Neutrophil (primary cell): ENCODE data around the gene SORCS1.

Experiments used
- H3K27ac ChIP-seq: fragments of 200-600 bp; sonication (generic); 2 replicates; pipeline ENCODE4 v1.5.1; 2016; ENCODE audit warnings: mild to moderate bottlenecking, moderate library complexity
- H3K27me3 ChIP-seq: fragments of 200-600 bp; sonication (generic); 2 replicates; pipeline ENCODE4 v1.6.0; 2016; ENCODE audit warnings: mild to moderate bottlenecking
- H3K36me3 ChIP-seq: fragments of 200-600 bp; sonication (generic); 2 replicates; pipeline ENCODE4 v1.5.1; 2017
- H3K4me1 ChIP-seq, 2 experiments: fragments of 200-600 bp in 1 of 2; sonication (generic) in 1 of 2; 1 replicate in 1 of 2; 2 replicates in 1 of 2; pipeline versions ENCODE4 v1.5.1 to v1.6.1; 2013 to 2016; ENCODE audit warnings: low read depth in 1 of 2, low read length in 1 of 2, mild to moderate bottlenecking in 1 of 2, moderate library complexity in 1 of 2; ENCODE audit not compliant: control insufficient read depth in 1 of 2, insufficient read depth in 1 of 2
- H3K4me3 ChIP-seq, 2 experiments: fragments of 200-600 bp in 1 of 2; sonication (generic) in 1 of 2; 1 replicate in 1 of 2; 2 replicates in 1 of 2; pipeline ENCODE4 v1.5.1; 2013 to 2016; ENCODE audit warnings: low read depth in 1 of 2, low read length in 1 of 2, mild to moderate bottlenecking in 1 of 2, moderate library complexity in 1 of 2
- H3K9me3 ChIP-seq: fragments of 200-600 bp; sonication (generic); 2 replicates; pipeline ENCODE4 v1.5.1; 2016
- TF ChIP-seq, protein P1 (sequence below): fragments of 200-600 bp; sonication (generic); IDR thresholded peaks from 2 replicates; pipeline ENCODE4 v1.5.1; 2016; ENCODE audit warnings: antibody characterized with exemption

SORCS1 gene

DNA sequence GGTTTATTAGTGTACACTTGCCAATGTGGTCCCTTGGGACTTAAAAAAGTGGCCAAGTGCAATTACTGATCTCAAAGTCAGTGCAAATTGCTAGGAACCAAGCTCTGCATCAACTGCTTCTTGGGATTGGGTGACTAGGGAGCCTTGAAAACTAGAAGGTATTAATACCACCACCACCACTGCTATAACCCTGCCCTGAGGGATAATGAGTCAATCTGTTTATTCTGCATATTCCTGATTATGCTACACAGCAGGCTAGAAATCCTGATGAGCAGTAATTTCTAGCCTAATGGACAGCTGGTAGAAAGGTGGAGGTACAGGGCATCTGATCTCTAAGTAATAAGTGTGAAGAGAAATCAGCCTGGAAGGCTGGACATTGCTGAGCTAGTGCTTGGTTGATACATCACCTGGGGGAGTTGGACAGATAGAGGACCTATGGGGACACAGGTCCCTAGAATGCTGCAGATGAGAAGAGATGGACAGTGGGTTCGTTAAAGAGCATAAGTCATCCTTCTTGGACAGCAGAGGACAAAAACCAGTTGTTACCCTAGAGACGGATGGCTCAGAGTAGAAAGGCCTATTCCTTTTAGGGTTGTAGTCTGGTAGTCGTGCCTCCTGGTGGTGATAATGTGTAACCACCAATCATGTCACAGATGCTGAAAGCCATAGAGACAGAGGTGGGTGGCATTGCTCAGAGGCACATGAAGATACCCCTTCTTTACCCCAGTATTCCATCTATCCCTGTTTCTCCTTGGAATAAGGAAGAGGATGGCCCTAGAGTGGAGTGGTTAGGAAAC, 554.8 kb downstream of the SORCS1 start:
- Histone ChIP-seq H3K4me1 (no peaks in the 10 kb centered on the region), H3K36me3 (no peaks in the 10 kb centered on the region), H3K4me3 (no peak overlapping the region), H3K27me3 (no peaks in the 10 kb centered on the region), H3K27ac (no peak overlapping the region), H3K9me3 (no peaks in the 10 kb centered on the region)
- TF ChIP-seq, protein P1, sequence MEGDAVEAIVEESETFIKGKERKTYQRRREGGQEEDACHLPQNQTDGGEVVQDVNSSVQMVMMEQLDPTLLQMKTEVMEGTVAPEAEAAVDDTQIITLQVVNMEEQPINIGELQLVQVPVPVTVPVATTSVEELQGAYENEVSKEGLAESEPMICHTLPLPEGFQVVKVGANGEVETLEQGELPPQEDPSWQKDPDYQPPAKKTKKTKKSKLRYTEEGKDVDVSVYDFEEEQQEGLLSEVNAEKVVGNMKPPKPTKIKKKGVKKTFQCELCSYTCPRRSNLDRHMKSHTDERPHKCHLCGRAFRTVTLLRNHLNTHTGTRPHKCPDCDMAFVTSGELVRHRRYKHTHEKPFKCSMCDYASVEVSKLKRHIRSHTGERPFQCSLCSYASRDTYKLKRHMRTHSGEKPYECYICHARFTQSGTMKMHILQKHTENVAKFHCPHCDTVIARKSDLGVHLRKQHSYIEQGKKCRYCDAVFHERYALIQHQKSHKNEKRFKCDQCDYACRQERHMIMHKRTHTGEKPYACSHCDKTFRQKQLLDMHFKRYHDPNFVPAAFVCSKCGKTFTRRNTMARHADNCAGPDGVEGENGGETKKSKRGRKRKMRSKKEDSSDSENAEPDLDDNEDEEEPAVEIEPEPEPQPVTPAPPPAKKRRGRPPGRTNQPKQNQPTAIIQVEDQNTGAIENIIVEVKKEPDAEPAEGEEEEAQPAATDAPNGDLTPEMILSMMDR = no peak

DNA sequence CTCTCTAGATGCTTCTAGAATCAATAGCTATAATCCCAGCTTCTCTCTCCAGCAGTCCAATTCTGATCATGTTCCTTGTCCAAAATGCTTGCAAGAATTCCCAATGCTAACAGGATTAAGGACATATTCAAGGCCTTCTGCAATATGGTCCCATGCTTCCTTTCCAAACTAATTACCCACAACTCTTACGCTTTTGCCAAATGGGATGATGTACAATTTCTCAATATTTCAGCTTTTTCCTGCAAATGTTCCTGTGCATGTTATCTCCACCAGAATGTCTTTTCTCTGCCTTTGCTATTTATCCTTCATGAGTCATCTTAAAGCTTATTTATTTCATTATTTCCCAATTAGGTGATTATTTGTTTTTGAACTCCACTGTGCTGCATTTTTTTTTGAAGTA, 556.4 kb downstream of the SORCS1 start:
- Histone ChIP-seq H3K27me3 (no peaks in the 10 kb centered on the region), H3K27ac (no peak overlapping the region), H3K36me3 (no peaks in the 10 kb centered on the region), H3K9me3 (no peaks in the 10 kb centered on the region), H3K4me3 (no peak overlapping the region), H3K4me1 (no peaks in the 10 kb centered on the region)
- TF ChIP-seq, protein P1 = no peak

DNA sequence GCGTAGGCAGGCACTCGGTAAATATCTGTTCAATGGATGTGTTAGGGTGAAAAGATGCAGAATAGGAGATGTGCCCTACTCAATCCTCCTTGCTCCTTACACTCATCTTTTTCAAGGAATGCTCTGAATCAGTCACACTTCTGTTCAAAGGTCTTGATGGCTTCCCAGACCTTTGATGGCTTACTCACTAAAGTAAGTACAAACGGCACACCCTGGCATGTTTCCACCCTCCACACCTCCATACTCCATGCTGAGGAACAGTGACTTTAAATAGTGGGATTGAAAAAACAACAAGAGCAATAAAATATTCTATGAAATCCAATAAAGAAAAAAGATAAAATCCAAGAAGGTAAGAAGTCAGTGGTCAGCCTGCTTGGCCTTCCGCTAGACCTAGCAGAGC, 569.2 kb downstream of the SORCS1 start:
- TF ChIP-seq, protein P1 = no peak
- Histone ChIP-seq H3K4me1 (no peaks in the 10 kb centered on the region), H3K27ac (no peak overlapping the region), H3K27me3 (no peaks in the 10 kb centered on the region), H3K4me3 (no peak overlapping the region), H3K36me3 (no peaks in the 10 kb centered on the region), H3K9me3 (no peaks in the 10 kb centered on the region)

DNA sequence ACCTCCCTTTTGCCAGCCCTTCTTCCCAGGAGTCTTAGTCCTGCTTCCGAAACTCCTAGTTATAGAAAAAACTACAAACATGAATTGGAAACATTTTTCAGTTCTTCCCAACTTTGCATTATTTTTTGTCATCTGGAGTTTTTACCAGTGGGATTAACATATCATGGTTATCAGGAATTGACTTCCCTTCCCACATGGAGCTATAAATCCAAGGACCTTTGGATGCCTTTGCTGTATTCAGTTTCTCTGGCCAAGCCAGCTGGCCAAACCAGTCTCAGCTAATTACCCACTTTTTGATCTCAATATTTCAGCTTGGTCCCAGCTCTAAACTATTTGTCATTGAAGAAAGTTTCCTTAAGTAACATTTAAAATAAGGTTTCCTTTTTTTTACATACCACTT, 570.6 kb downstream of the SORCS1 start:
- TF ChIP-seq, protein P1 = no peak
- Histone ChIP-seq H3K4me3 (no peak overlapping the region), H3K36me3 (no peaks in the 10 kb centered on the region), H3K27me3 (no peaks in the 10 kb centered on the region), H3K27ac (no peak overlapping the region), H3K4me1 (no peaks in the 10 kb centered on the region), H3K9me3 (no peaks in the 10 kb centered on the region)

DNA sequence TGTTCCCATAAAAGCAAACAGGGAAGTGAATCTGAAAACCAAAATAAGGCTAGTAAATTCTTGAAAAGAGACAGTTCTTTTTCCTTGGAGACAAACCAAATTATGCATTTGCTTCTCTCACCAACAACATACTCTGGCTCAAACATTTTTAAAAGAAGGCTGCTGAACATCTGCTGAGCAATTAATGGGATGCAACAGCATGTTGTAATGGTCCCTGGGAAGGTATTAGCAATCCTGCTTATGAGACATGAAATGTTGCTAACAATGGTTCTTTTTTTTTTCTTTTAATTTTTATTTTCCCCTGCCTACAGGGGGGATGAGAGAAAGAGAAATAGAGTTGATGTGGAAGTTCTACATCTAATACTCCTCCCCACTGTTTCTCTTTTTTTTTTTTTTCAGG, 572.1 kb downstream of the SORCS1 start:
- no peaks in the 10 kb centered on the region for H3K36me3 ChIP-seq

More for the DNA sequence above, 572.1 kb downstream of the SORCS1 start:
- TF ChIP-seq, protein P1 = no peak
- no peaks in the 10 kb centered on the region for H3K27me3 ChIP-seq
- H3K9me3 ChIP-seq = no peaks in the 10 kb centered on the region
- H3K4me1 ChIP-seq = no peaks in the 10 kb centered on the region
- H3K27ac ChIP-seq = no peak overlapping the region
- no peak overlapping the region for H3K4me3 ChIP-seq
